Transverse colon (tissue), 4 donors: ENCODE measurements around the gene EXD3. TPM values are rescaled to one million over a fixed set of nuclear protein-coding genes. Genes with fewer than 3 reads are reported as not detected.

Experiments used
- DNase-seq: peaks from one replicate; pipeline ENCODE4 v3.0.0-alpha.2; 2019
- H3K27ac ChIP-seq, 4 donors: fragments of 200-600 bp; sonication (generic); 2 replicates each; pipeline ENCODE4 v1.5.1; 2016 to 2018; ENCODE audit warnings: inconsistent platforms in 4 of 4
- H3K27me3 ChIP-seq: fragments of 200-600 bp; sonication (generic); 2 replicates; pipeline ENCODE4 v1.5.1; 2017; ENCODE audit warnings: inconsistent platforms
- H3K36me3 ChIP-seq, 4 donors: fragments of 200-600 bp; sonication (generic); 2 replicates each; pipeline ENCODE4 v1.5.1; 2017 to 2019; ENCODE audit warnings: inconsistent platforms in 4 of 4
- H3K4me1 ChIP-seq, 4 donors: fragments of 200-600 bp; sonication (generic); 2 replicates each; pipeline ENCODE4 v1.5.1; 2017 to 2020; ENCODE audit warnings: inconsistent platforms in 4 of 4
- H3K4me3 ChIP-seq, 4 donors: fragments of 200-600 bp; sonication (generic); 1 replicate in 1 of 4; 2 replicates in 3 of 4; pipeline versions ENCODE4 v1.5.1 to v1.6.1; 2017 to 2019; ENCODE audit warnings: inconsistent platforms in 4 of 4
- H3K9me3 ChIP-seq, 2 donors: fragments of 200-600 bp; sonication (generic); 2 replicates each; pipeline ENCODE4 v1.5.1; 2017 to 2019; ENCODE audit warnings: inconsistent platforms in 2 of 2
- EP300 ChIP-seq: sonication (generic); formaldehyde crosslinking; IDR thresholded peaks from one replicate; pipeline ENCODE4 v1.6.1; 2017; ENCODE audit warnings: antibody characterized with exemption, low read depth
- POLR2A ChIP-seq: fragments of 450-650 bp; IDR thresholded peaks from one replicate; pipeline ENCODE4 v1.6.1; 2016; ENCODE audit warnings: antibody characterized with exemption, mild to moderate bottlenecking, moderate library complexity
- POLR2AphosphoS5 ChIP-seq, 3 donors: sonication (generic); formaldehyde crosslinking; IDR thresholded peaks; one replicate each; pipeline ENCODE4 v1.6.1; 2016; ENCODE audit warnings: antibody characterized with exemption in 3 of 3
- WGBS, 2 donors: methylation state at CpG; one replicate each; pipeline ENCODE4 v1.1.5; 2018; ENCODE audit warnings: low coverage in 1 of 2; 5-methylcytosine and 5-hydroxymethylcytosine counted together
- in situ Hi-C, 4 donors: fragments of 200-750 bp; cut with MboI; loops; one replicate each; pipeline versions ENCODE4 v1.15.0 to v1.15.1; 2017; ENCODE audit warnings: low sequenced_read_pairs in 3 of 4, low pct_ligation_motif_present in 1 of 4, low pct_unique_long_range_greater_than_20kb in 1 of 4
- intact Hi-C: fragments of 100-400 bp; cut with DNase I; formaldehyde crosslinking; loops from one replicate; pipeline ENCODE4 v1.15.1; 2023; ENCODE audit warnings: low total_unique reads
- total RNA-seq, 4 donors: library from RNA; depleted of rRNA; stranded (reverse); fragments of >200 nt; gene quantifications; one replicate each; pipeline ENCODE4 v1.1.0, GENCODE V29; 2016
- TF ChIP-seq, protein P1 (sequence below), 5 experiments: fragments of 200-600 bp in 3 of 5; fragments of 450-650 bp in 2 of 5; sonication (generic) in 3 of 5; IDR thresholded peaks; 1 replicate in 2 of 5; 2 replicates in 3 of 5; pipeline ENCODE4 v1.5.1; 2016 to 2017; ENCODE audit warnings: antibody characterized with exemption in 5 of 5, inconsistent platforms in 3 of 5, mild to moderate bottlenecking in 2 of 5, moderate library complexity in 1 of 5

EXD3 gene
- total RNA-seq, 4 donors from 2014 or later, result 47.6 to 228 (median 74.2) TPM

- in situ Hi-C loops (no loop called here), intact Hi-C loops (no loop called here)
- no peaks in the 10 kb centered on the region for H3K36me3 ChIP-seq
- H3K9me3 ChIP-seq, result no peaks in the 10 kb centered on the region
- H3K4me3 ChIP-seq, result no peak overlapping the region
- TF ChIP-seq EP300, result no peak
- TF ChIP-seq POLR2A, result no peak
- no peak for TF ChIP-seq POLR2AphosphoS5 (IDR thresholded peaks at IDR 0.05)
- TF ChIP-seq, protein P1, sequence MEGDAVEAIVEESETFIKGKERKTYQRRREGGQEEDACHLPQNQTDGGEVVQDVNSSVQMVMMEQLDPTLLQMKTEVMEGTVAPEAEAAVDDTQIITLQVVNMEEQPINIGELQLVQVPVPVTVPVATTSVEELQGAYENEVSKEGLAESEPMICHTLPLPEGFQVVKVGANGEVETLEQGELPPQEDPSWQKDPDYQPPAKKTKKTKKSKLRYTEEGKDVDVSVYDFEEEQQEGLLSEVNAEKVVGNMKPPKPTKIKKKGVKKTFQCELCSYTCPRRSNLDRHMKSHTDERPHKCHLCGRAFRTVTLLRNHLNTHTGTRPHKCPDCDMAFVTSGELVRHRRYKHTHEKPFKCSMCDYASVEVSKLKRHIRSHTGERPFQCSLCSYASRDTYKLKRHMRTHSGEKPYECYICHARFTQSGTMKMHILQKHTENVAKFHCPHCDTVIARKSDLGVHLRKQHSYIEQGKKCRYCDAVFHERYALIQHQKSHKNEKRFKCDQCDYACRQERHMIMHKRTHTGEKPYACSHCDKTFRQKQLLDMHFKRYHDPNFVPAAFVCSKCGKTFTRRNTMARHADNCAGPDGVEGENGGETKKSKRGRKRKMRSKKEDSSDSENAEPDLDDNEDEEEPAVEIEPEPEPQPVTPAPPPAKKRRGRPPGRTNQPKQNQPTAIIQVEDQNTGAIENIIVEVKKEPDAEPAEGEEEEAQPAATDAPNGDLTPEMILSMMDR (IDR thresholded peaks at IDR 0.05), result no peak
- no peak overlapping the region for H3K27ac ChIP-seq
- no peaks in the 10 kb centered on the region for H3K4me1 ChIP-seq
- DNase-seq, result no peak
- H3K27me3 ChIP-seq, result no peaks in the 10 kb centered on the region
- WGBS, 2 donors, result 94% methylated on average over 18 of the region's 19 CpGs; no CpG with 5 or more reads in 1 of the 2 donors
Measured at GRCh38 chr9:137366891-137367381, 56.0 kb downstream of the EXD3 start.

DNA sequence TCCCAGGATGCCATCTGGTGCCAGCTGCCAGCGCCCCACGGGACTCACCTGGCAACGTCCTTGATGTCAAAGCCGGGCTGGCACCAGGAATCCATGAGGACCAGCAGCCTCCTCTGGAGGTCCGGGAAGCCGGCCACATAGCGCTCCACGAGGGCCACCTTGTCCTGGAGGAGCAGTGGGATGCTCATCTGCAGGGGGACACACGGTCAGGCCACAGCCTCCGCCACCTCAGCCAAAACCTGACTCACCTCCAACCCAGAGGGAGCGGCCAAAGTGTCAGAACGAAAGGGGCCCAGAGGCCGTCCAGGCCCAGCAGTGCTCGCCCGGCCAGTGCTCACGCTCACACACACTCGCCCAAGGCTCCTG is 56.5 kb downstream of the EXD3 start:
- TF ChIP-seq, protein P1 (IDR thresholded peaks at IDR 0.05), result no peak
- TF ChIP-seq POLR2A, result no peak
- no peak for TF ChIP-seq EP300
- Histone ChIP-seq H3K4me3 (no peak overlapping the region), H3K9me3 (no peaks in the 10 kb centered on the region), H3K4me1 (no peaks in the 10 kb centered on the region), H3K27ac (no peak overlapping the region), H3K36me3 (no peaks in the 10 kb centered on the region), H3K27me3 (no peaks in the 10 kb centered on the region)
- 89% methylated on average over 17 of the region's 17 CpGs; no CpG with 5 or more reads in 1 of the 2 donors for WGBS, 2 donors
- in situ Hi-C loops, result no loop called here
- intact Hi-C loops, result no loop called here
- DNase-seq, result no peak

- in situ Hi-C loops, result no loop called here
- no peak for DNase-seq
Measured at GRCh38 chr9:137365552-137366444, 57.2 kb downstream of the EXD3 start.

GRCh38 chr9:137365056-137365455 is 57.9 kb downstream of the EXD3 start:
- intact Hi-C loops, result no loop called here
- Histone ChIP-seq H3K27me3 (no peaks in the 10 kb centered on the region), H3K9me3 (no peaks in the 10 kb centered on the region), H3K4me3 (no peak overlapping the region), H3K27ac (no peak overlapping the region), H3K4me1 (no peaks in the 10 kb centered on the region), H3K36me3 (no peaks in the 10 kb centered on the region)
- no peak for DNase-seq
- TF ChIP-seq POLR2A, result no peak
- TF ChIP-seq, protein P1 (IDR thresholded peaks at IDR 0.05), result no peak
- no peak for TF ChIP-seq EP300
- no peak for TF ChIP-seq POLR2AphosphoS5 (IDR thresholded peaks at IDR 0.05)
- 89 to 100% methylated on average over 9 to 12 of the region's 12 CpGs for WGBS, 2 donors
- in situ Hi-C loops, result no loop called here

More at GRCh38 chr9:137365552-137366444, 57.2 kb downstream of the EXD3 start:
- TF ChIP-seq POLR2AphosphoS5 (IDR thresholded peaks at IDR 0.05) (no peak), EP300 (no peak), POLR2A (no peak)
- TF ChIP-seq, protein P1 (IDR thresholded peaks at IDR 0.05), result no peak
- H3K4me1 ChIP-seq, result no peaks in the 10 kb centered on the region
- H3K27ac ChIP-seq, result no peak overlapping the region
- H3K9me3 ChIP-seq, result no peaks in the 10 kb centered on the region
- no peaks in the 10 kb centered on the region for H3K36me3 ChIP-seq
- intact Hi-C loops, result no loop called here
- 80 to 84% methylated on average over 1 to 20 of the region's 20 CpGs for WGBS, 2 donors
- H3K27me3 ChIP-seq, result no peaks in the 10 kb centered on the region
- H3K4me3 ChIP-seq, result no peak overlapping the region
